Activated CD4-positive, alpha-beta memory T cell treated with anti-CD3 and anti-CD28 coated beads, Interleukin-2, amount 10 ng/mL, durations not matched to agents 7 days and 5 days (primary cell): ENCODE results near the gene PAPOLA. TPM values are rescaled to one million over a fixed set of nuclear protein-coding genes. Genes with fewer than 3 reads are reported as not detected.

ENCODE experiments used
- CTCF ChIA-PET: fragments of 350-600 bp; sonication (Branson Sonifier 250); formaldehyde crosslinking; loops from one replicate; lab custom pipeline; 2021; ENCODE audit warnings: antibody characterized with exemption, inconsistent platforms; lab: Charles Lee
- POLR2A ChIA-PET: fragments of 350-600 bp; sonication (Branson Sonifier 250); formaldehyde crosslinking; loops from one replicate; lab custom pipeline; 2021; ENCODE audit warnings: antibody characterized with exemption; lab: Charles Lee
- DNase-seq: peaks from one replicate; pipeline ENCODE4 v3.0.0-alpha.2; 2020
- H3K27ac Mint-ChIP-seq: one replicate; pipeline ENCODE4 v1.8.0; 2021; ENCODE audit warnings: mild to moderate bottlenecking, mixed read lengths
- H3K27me3 Mint-ChIP-seq: one replicate; pipeline ENCODE4 v1.8.0; 2021; ENCODE audit warnings: mixed read lengths
- H3K36me3 Mint-ChIP-seq: one replicate; pipeline ENCODE4 v1.8.0; 2021; ENCODE audit warnings: low read depth, mixed read lengths
- H3K4me1 Mint-ChIP-seq: one replicate; pipeline ENCODE4 v1.8.0; 2021; ENCODE audit warnings: mixed read lengths
- H3K4me3 Mint-ChIP-seq: one replicate; pipeline ENCODE4 v1.8.0; 2021; ENCODE audit warnings: mild to moderate bottlenecking, mixed read lengths
- H3K9me3 Mint-ChIP-seq: one replicate; pipeline ENCODE4 v1.8.0; 2021; ENCODE audit warnings: mixed read lengths
- total RNA-seq, 2 experiments: library from RNA; stranded (reverse); gene quantifications; one replicate each; pipeline ENCODE4 v1.2.3, GENCODE V29; 2021

The PAPOLA gene
- total RNA-seq, 2 experiments from 2014 or later, result 164 to 173 TPM

- H3K4me3 Mint-ChIP-seq, result no peak overlapping the region
- H3K27me3 Mint-ChIP-seq, result peaks cover 17% of the 10 kb centered on the region
- H3K9me3 Mint-ChIP-seq, result no peaks in the 10 kb centered on the region
Measured at GRCh38 chr14:96584199-96584906, 82.2 kb downstream of the PAPOLA start.

GRCh38 chr14:96584907-96585671 lies 82.9 kb downstream of the PAPOLA start:
- ChIA-PET CTCF (interaction anchor here (0.8 kb wide), 1 partner anchor 156 kb away, joined by 4 read pairs; no protein-coding TSS in a partner anchor), POLR2A (no interaction called here)
- Mint-ChIP-seq H3K27ac (no peak overlapping the region), H3K4me3 (no peak overlapping the region), H3K9me3 (no peaks in the 10 kb centered on the region), H3K4me1 (peaks cover 5% of the 10 kb centered on the region), H3K27me3 (peaks cover 21% of the 10 kb centered on the region), H3K36me3 (no peaks in the 10 kb centered on the region)
- peak; percentile 9 for DNase-seq

More at GRCh38 chr14:96584199-96584906, 82.2 kb downstream of the PAPOLA start:
- ChIA-PET CTCF (interaction anchor here (0.8 kb wide), 1 partner anchor 157 kb away, joined by 4 read pairs; no protein-coding TSS in a partner anchor), POLR2A (no interaction called here)
- DNase-seq, result peak; percentile 43
- Mint-ChIP-seq H3K36me3 (no peaks in the 10 kb centered on the region), H3K4me1 (peaks cover 5% of the 10 kb centered on the region), H3K27ac (no peak overlapping the region)

- H3K4me3 Mint-ChIP-seq, result no peak overlapping the region
- no peak overlapping the region for H3K27ac Mint-ChIP-seq
- no peak for DNase-seq
- H3K27me3 Mint-ChIP-seq, result peaks cover 21% of the 10 kb centered on the region
- H3K36me3 Mint-ChIP-seq, result no peaks in the 10 kb centered on the region
- CTCF ChIA-PET, result no interaction called here
- H3K4me1 Mint-ChIP-seq, result peaks cover 3% of the 10 kb centered on the region
- H3K9me3 Mint-ChIP-seq, result no peaks in the 10 kb centered on the region
- POLR2A ChIA-PET, result no interaction called here
Measured at GRCh38 chr14:96585672-96586013, 83.5 kb downstream of the PAPOLA start.

- Mint-ChIP-seq H3K4me3 (no peak overlapping the region), H3K9me3 (no peaks in the 10 kb centered on the region), H3K36me3 (no peaks in the 10 kb centered on the region), H3K27ac (no peak overlapping the region), H3K27me3 (peaks cover 21% of the 10 kb centered on the region), H3K4me1 (peaks cover 3% of the 10 kb centered on the region)
- POLR2A ChIA-PET, result no interaction called here
- DNase-seq, result no peak
- CTCF ChIA-PET, result no interaction called here
Measured at GRCh38 chr14:96586056-96586455, 83.9 kb downstream of the PAPOLA start.

- no peaks in the 10 kb centered on the region for H3K36me3 Mint-ChIP-seq
- no peak overlapping the region for H3K27ac Mint-ChIP-seq
- ChIA-PET POLR2A (no interaction called here), CTCF (interaction anchor here (0.6 kb wide), 1 partner anchor 424 kb away, joined by 3 read pairs; no protein-coding TSS in a partner anchor)
- H3K27me3 Mint-ChIP-seq, result peaks cover 25% of the 10 kb centered on the region
- DNase-seq, result peak; percentile 11
- no peaks in the 10 kb centered on the region for H3K9me3 Mint-ChIP-seq
- H3K4me3 Mint-ChIP-seq, result no peak overlapping the region
- H3K4me1 Mint-ChIP-seq, result peaks cover 6% of the 10 kb centered on the region
Measured at GRCh38 chr14:96586921-96587822, 85.0 kb downstream of the PAPOLA start.

- peaks cover 11% of the 10 kb centered on the region for H3K4me1 Mint-ChIP-seq
- POLR2A ChIA-PET, result no interaction called here
- H3K4me3 Mint-ChIP-seq, result no peak overlapping the region
- H3K27ac Mint-ChIP-seq, result no peak overlapping the region
- H3K36me3 Mint-ChIP-seq, result no peaks in the 10 kb centered on the region
- no peaks in the 10 kb centered on the region for H3K9me3 Mint-ChIP-seq
- CTCF ChIA-PET, result interaction anchor here (0.6 kb wide), 1 partner anchor 423 kb away, joined by 3 read pairs; no protein-coding TSS in a partner anchor
- peak; percentile 4 for DNase-seq
- peaks cover 25% of the 10 kb centered on the region for H3K27me3 Mint-ChIP-seq
Measured at GRCh38 chr14:96587823-96588385, 85.7 kb downstream of the PAPOLA start.

GRCh38 chr14:96588410-96589257 lies 86.5 kb downstream of the PAPOLA start:
- DNase-seq, result peak; percentile 14
- Mint-ChIP-seq H3K36me3 (no peaks in the 10 kb centered on the region), H3K9me3 (no peaks in the 10 kb centered on the region), H3K4me1 (peaks cover 13% of the 10 kb centered on the region), H3K27me3 (peaks cover 25% of the 10 kb centered on the region), H3K4me3 (no peak overlapping the region), H3K27ac (no peak overlapping the region)
- ChIA-PET POLR2A (interaction anchor here (0.9 kb wide), 1 partner anchor 9 kb away, joined by 4 read pairs; no protein-coding TSS in a partner anchor), CTCF (no interaction called here)

- Mint-ChIP-seq H3K36me3 (no peaks in the 10 kb centered on the region), H3K4me1 (peaks cover 13% of the 10 kb centered on the region), H3K4me3 (no peak overlapping the region), H3K27ac (no peak overlapping the region), H3K27me3 (peaks cover 22% of the 10 kb centered on the region), H3K9me3 (no peaks in the 10 kb centered on the region)
- POLR2A ChIA-PET, result interaction anchor here (0.9 kb wide), 1 partner anchor 10 kb away, joined by 4 read pairs; no protein-coding TSS in a partner anchor
- CTCF ChIA-PET, result no interaction called here
- DNase-seq, result no peak
Measured at GRCh38 chr14:96589577-96589976, 87.4 kb downstream of the PAPOLA start.

GRCh38 chr14:96590190-96590864 lies 88.1 kb downstream of the PAPOLA start:
- H3K4me1 Mint-ChIP-seq, result peaks cover 13% of the 10 kb centered on the region
- no peak overlapping the region for H3K27ac Mint-ChIP-seq
- H3K9me3 Mint-ChIP-seq, result no peaks in the 10 kb centered on the region
- no peaks in the 10 kb centered on the region for H3K36me3 Mint-ChIP-seq
- H3K27me3 Mint-ChIP-seq, result peaks cover 19% of the 10 kb centered on the region
- CTCF ChIA-PET, result interaction anchor here (1.4 kb wide), 1 partner anchor 25 kb away, joined by 3 read pairs; no protein-coding TSS in a partner anchor
- no peak for DNase-seq
- POLR2A ChIA-PET, result no interaction called here
- no peak overlapping the region for H3K4me3 Mint-ChIP-seq

- H3K9me3 Mint-ChIP-seq, result no peaks in the 10 kb centered on the region
- H3K27me3 Mint-ChIP-seq, result peaks cover 11% of the 10 kb centered on the region
- H3K27ac Mint-ChIP-seq, result no peak overlapping the region
- ChIA-PET POLR2A (interaction anchor here (1.0 to 1.1 kb wide), 2 partner anchors 16 to 44 kb away, joined by 3 to 4 read pairs; no protein-coding TSS in a partner anchor), CTCF (no interaction called here)
- H3K4me3 Mint-ChIP-seq, result peak overlapping the region; percentile 74
- H3K4me1 Mint-ChIP-seq, result peaks cover 13% of the 10 kb centered on the region
- H3K36me3 Mint-ChIP-seq, result no peaks in the 10 kb centered on the region
- DNase-seq, result peak; percentile 74
Measured at GRCh38 chr14:96592591-96593386, 90.6 kb downstream of the PAPOLA start.

- Mint-ChIP-seq H3K36me3 (no peaks in the 10 kb centered on the region), H3K9me3 (no peaks in the 10 kb centered on the region), H3K27me3 (peaks cover 5% of the 10 kb centered on the region), H3K4me1 (peaks cover 10% of the 10 kb centered on the region), H3K4me3 (no peak overlapping the region), H3K27ac (no peak overlapping the region)
- CTCF ChIA-PET, result no interaction called here
- POLR2A ChIA-PET, result no interaction called here
- no peak for DNase-seq
Measured at GRCh38 chr14:96594961-96595360, 92.8 kb downstream of the PAPOLA start.
